ENCODE results near the gene APOBR.

DNA sequence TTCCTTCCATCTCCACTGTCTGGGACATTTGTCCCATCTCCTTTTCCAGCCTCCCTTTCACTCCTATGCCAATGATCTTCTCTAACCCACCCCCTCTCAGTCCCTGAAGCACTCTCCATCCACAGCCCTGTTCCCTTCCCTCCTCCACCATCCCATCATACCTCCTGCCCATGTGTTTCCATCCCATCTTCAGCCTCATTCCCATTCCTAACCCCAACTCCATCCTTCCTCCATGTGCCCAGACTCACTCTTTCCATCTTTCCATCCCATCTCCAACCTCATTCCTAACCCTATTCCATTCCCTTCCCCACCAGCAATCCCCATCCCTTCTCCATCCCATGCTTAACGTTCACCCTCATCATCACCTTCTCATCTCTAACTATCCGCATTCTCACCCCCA lies 7.8 kb downstream of the APOBR start:
- no peak for TF ChIP-seq EZH2phosphoT487 (IDR thresholded peaks at IDR 0.05; ENCODE audit: low read length)
- TF ChIP-seq, protein P1, sequence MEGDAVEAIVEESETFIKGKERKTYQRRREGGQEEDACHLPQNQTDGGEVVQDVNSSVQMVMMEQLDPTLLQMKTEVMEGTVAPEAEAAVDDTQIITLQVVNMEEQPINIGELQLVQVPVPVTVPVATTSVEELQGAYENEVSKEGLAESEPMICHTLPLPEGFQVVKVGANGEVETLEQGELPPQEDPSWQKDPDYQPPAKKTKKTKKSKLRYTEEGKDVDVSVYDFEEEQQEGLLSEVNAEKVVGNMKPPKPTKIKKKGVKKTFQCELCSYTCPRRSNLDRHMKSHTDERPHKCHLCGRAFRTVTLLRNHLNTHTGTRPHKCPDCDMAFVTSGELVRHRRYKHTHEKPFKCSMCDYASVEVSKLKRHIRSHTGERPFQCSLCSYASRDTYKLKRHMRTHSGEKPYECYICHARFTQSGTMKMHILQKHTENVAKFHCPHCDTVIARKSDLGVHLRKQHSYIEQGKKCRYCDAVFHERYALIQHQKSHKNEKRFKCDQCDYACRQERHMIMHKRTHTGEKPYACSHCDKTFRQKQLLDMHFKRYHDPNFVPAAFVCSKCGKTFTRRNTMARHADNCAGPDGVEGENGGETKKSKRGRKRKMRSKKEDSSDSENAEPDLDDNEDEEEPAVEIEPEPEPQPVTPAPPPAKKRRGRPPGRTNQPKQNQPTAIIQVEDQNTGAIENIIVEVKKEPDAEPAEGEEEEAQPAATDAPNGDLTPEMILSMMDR (IDR thresholded peaks at IDR 0.05; ENCODE audit: low read length), result no peak
